B cell (primary cell): ENCODE data around the gene SYCP3.

Source experiments
- EZH2 ChIP-seq: IDR thresholded peaks from 2 replicates; pipeline ENCODE4 v1.6.1; 2012; ENCODE audit warnings: borderline replicate concordance, low read depth, mild to moderate bottlenecking, moderate library complexity, low read length; ENCODE audit not compliant: insufficient read depth, poor library complexity, severe bottlenecking
- TF ChIP-seq, protein P1 (sequence below): fragments of 200-600 bp; IDR thresholded peaks from one replicate; pipeline ENCODE4 v1.8.0; 2022; ENCODE audit warnings: antibody characterized with exemption, mild to moderate bottlenecking

DNA sequence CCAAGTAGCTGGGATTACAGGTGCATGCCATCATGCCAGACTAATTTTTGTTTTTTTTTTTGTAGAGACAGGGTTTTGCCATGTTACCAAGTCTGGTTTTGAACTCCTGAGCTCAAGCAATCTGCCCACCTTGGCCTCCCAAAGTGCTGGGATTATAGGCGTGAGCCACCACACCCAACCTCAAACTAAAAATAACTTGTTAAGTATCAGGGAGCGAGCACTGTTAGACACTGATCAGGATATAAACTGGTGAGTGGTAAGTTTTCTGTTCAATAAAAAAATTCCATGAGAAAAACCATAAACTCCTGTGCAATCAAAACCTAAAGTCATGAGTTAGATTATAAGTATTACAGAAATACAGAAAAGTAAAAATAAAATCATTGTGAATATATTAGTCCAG lies 44.6 kb upstream of the SYCP3 start:
- TF ChIP-seq, protein P1, sequence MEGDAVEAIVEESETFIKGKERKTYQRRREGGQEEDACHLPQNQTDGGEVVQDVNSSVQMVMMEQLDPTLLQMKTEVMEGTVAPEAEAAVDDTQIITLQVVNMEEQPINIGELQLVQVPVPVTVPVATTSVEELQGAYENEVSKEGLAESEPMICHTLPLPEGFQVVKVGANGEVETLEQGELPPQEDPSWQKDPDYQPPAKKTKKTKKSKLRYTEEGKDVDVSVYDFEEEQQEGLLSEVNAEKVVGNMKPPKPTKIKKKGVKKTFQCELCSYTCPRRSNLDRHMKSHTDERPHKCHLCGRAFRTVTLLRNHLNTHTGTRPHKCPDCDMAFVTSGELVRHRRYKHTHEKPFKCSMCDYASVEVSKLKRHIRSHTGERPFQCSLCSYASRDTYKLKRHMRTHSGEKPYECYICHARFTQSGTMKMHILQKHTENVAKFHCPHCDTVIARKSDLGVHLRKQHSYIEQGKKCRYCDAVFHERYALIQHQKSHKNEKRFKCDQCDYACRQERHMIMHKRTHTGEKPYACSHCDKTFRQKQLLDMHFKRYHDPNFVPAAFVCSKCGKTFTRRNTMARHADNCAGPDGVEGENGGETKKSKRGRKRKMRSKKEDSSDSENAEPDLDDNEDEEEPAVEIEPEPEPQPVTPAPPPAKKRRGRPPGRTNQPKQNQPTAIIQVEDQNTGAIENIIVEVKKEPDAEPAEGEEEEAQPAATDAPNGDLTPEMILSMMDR = no peak
- TF ChIP-seq EZH2 = no peak
